ENCODE results near the gene CAMSAP1.
"Not testable (repeated sequence)": the region's sequence is repeated elsewhere in the genome, so short reads cannot be mapped to it uniquely, and the experiment has no call there.

The CAMSAP1 gene

DNA sequence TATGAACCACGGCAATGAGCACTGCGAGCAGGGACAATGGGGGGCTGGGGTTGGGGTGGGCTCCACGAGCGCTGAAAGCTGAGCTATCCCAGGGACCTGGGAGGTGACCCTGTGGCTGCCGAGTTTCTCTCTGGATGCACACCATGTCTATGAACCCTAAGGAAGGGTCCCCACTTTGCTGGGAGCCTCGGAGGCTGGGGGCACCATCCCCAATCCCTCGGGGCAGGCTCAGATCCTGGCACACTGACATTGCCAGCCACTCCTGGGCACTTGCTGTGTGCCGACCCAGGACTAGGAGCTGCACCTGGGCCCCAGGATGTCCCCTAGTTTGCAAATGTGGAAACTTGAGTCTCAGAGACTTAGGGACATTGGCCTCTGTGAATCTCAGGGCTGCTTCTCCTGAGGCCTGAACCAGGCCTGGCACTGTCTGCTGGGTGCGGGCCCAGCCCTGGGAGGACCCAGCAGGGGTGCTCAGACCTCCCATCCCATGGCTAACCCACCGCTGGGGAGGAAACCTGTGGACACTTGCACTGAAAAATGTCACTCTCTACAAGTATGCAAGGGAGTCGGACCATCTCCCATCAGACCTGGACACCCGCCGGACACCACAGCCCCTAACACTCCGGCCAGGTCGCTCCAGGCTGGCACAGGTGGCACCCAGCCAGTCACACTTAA is 13.0 kb upstream of the CAMSAP1 start:
- Histone ChIP-seq H3K27me3 (ENCODE audit: insufficient read depth, low read length) (no peaks in the 10 kb centered on the region), H4K20me1 (ENCODE audit: insufficient read depth, low read length) (no peaks in the 10 kb centered on the region), H3K4me3 (ENCODE audit: low read depth, low read length, poor library complexity, severe bottlenecking) (no peak overlapping the region), H3F3A (ENCODE audit: insufficient read depth, low read length) (no peaks in the 10 kb centered on the region), H3K9me3 (ENCODE audit: low read length) (peaks cover 15% of the 10 kb centered on the region), H2AFZ (ENCODE audit: low read length) (no peak overlapping the region), H3K9me2 (ENCODE audit: low read depth, low read length) (no peaks in the 10 kb centered on the region), H3K4me1 (ENCODE audit: insufficient read depth, low read length, severe bottlenecking) (no peaks in the 10 kb centered on the region), H3K4me2 (ENCODE audit: low read length) (no peak overlapping the region), H3K27ac (ENCODE audit: low read depth, low read length, poor library complexity, severe bottlenecking) (no peak overlapping the region), H3K36me3 (ENCODE audit: insufficient read depth, low read length) (peaks cover 13% of the 10 kb centered on the region), H3K9ac (ENCODE audit: low read length) (no peak overlapping the region), H3K79me2 (ENCODE audit: insufficient read depth, low read length) (no peaks in the 10 kb centered on the region)
- TF ChIP-seq, protein P1, sequence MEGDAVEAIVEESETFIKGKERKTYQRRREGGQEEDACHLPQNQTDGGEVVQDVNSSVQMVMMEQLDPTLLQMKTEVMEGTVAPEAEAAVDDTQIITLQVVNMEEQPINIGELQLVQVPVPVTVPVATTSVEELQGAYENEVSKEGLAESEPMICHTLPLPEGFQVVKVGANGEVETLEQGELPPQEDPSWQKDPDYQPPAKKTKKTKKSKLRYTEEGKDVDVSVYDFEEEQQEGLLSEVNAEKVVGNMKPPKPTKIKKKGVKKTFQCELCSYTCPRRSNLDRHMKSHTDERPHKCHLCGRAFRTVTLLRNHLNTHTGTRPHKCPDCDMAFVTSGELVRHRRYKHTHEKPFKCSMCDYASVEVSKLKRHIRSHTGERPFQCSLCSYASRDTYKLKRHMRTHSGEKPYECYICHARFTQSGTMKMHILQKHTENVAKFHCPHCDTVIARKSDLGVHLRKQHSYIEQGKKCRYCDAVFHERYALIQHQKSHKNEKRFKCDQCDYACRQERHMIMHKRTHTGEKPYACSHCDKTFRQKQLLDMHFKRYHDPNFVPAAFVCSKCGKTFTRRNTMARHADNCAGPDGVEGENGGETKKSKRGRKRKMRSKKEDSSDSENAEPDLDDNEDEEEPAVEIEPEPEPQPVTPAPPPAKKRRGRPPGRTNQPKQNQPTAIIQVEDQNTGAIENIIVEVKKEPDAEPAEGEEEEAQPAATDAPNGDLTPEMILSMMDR (IDR thresholded peaks at IDR 0.05; ENCODE audit: low read length): no peak
- TF ChIP-seq EZH2 (IDR thresholded peaks at IDR 0.05; ENCODE audit: borderline replicate concordance, low read length): no peak

- Histone ChIP-seq H3K27me3 (ENCODE audit: insufficient read depth, low read length) (no peaks in the 10 kb centered on the region), H3K9me2 (ENCODE audit: low read depth, low read length) (no peaks in the 10 kb centered on the region), H2AFZ (ENCODE audit: low read length) (no peak overlapping the region), H3K36me3 (ENCODE audit: insufficient read depth, low read length) (peaks cover 23% of the 10 kb centered on the region), H3K27ac (ENCODE audit: low read depth, low read length, poor library complexity, severe bottlenecking) (no peak overlapping the region), H3K4me2 (ENCODE audit: low read length) (no peak overlapping the region), H3K9me3 (ENCODE audit: low read length) (peaks cover 24% of the 10 kb centered on the region), H4K20me1 (ENCODE audit: insufficient read depth, low read length) (no peaks in the 10 kb centered on the region), H3K79me2 (ENCODE audit: insufficient read depth, low read length) (no peaks in the 10 kb centered on the region), H3F3A (ENCODE audit: insufficient read depth, low read length) (no peaks in the 10 kb centered on the region), H3K9ac (ENCODE audit: low read length) (no peak overlapping the region), H3K4me3 (ENCODE audit: low read depth, low read length, poor library complexity, severe bottlenecking) (no peak overlapping the region), H3K4me1 (ENCODE audit: insufficient read depth, low read length, severe bottlenecking) (no peaks in the 10 kb centered on the region)
- TF ChIP-seq, protein P1 (IDR thresholded peaks at IDR 0.05; ENCODE audit: low read length): no peak
- no peak for TF ChIP-seq EZH2 (IDR thresholded peaks at IDR 0.05; ENCODE audit: borderline replicate concordance, low read length)
Measured at GRCh38 chr9:135919318-135919890, 12.1 kb upstream of the CAMSAP1 start.

DNA sequence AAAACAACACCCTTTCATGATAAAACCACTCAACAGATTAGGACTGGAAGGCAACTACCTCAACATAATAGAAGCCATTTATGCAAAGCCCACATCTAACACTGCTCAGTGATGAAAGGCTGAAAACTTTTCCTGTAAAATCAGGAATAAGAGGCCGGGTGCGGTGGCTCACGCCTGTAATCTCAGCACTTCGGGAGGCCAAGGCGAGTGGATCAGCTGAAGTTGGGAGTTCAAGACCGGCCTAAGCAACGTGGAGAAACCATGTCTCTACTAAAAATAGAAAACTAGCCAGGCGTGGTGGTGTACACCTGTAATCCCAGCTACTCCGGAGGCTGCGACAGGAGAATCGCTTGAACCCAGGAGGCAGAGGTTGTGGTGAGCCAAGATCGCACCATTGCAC is 8.9 kb upstream of the CAMSAP1 start:
- H3F3A ChIP-seq (ENCODE audit: insufficient read depth, low read length); H3K4me2 ChIP-seq (ENCODE audit: low read length); H4K20me1 ChIP-seq (ENCODE audit: insufficient read depth, low read length); H3K79me2 ChIP-seq (ENCODE audit: insufficient read depth, low read length); H3K4me1 ChIP-seq (ENCODE audit: insufficient read depth, low read length, severe bottlenecking); H3K4me3 ChIP-seq (ENCODE audit: low read depth, low read length, poor library complexity, severe bottlenecking); H3K9me2 ChIP-seq (ENCODE audit: low read depth, low read length); H2AFZ ChIP-seq (ENCODE audit: low read length); H3K27ac ChIP-seq (ENCODE audit: low read depth, low read length, poor library complexity, severe bottlenecking); H3K27me3 ChIP-seq (ENCODE audit: insufficient read depth, low read length); H3K9ac ChIP-seq (ENCODE audit: low read length): not testable (repeated sequence)
- Histone ChIP-seq H3K36me3 (ENCODE audit: insufficient read depth, low read length) (peaks cover 52% of the 10 kb centered on the region), H3K9me3 (ENCODE audit: low read length) (peaks cover 28% of the 10 kb centered on the region)

GRCh38 chr9:135914921-135915320 is 7.6 kb upstream of the CAMSAP1 start:
- Histone ChIP-seq H2AFZ (ENCODE audit: low read length) (no peak overlapping the region), H3K4me2 (ENCODE audit: low read length) (no peak overlapping the region), H3K4me1 (ENCODE audit: insufficient read depth, low read length, severe bottlenecking) (no peaks in the 10 kb centered on the region), H3K9me3 (ENCODE audit: low read length) (peaks cover 28% of the 10 kb centered on the region), H4K20me1 (ENCODE audit: insufficient read depth, low read length) (no peaks in the 10 kb centered on the region), H3K36me3 (ENCODE audit: insufficient read depth, low read length) (peaks cover 65% of the 10 kb centered on the region), H3K9ac (ENCODE audit: low read length) (no peak overlapping the region), H3K4me3 (ENCODE audit: low read depth, low read length, poor library complexity, severe bottlenecking) (no peak overlapping the region), H3K79me2 (ENCODE audit: insufficient read depth, low read length) (no peaks in the 10 kb centered on the region), H3F3A (ENCODE audit: insufficient read depth, low read length) (no peaks in the 10 kb centered on the region), H3K27ac (ENCODE audit: low read depth, low read length, poor library complexity, severe bottlenecking) (no peak overlapping the region), H3K9me2 (ENCODE audit: low read depth, low read length) (no peaks in the 10 kb centered on the region), H3K27me3 (ENCODE audit: insufficient read depth, low read length) (no peaks in the 10 kb centered on the region)
- TF ChIP-seq, protein P1 (IDR thresholded peaks at IDR 0.05; ENCODE audit: low read length): no peak
- no peak for TF ChIP-seq EZH2 (IDR thresholded peaks at IDR 0.05; ENCODE audit: borderline replicate concordance, low read length)

- Histone ChIP-seq H3K9me3 (ENCODE audit: low read length) (peaks cover 25% of the 10 kb centered on the region), H3K36me3 (ENCODE audit: insufficient read depth, low read length) (peaks cover 75% of the 10 kb centered on the region), H3K4me1 (ENCODE audit: insufficient read depth, low read length, severe bottlenecking) (peaks cover 18% of the 10 kb centered on the region)
- not testable (repeated sequence) for H3K9me2 ChIP-seq (ENCODE audit: low read depth, low read length); H3K4me3 ChIP-seq (ENCODE audit: low read depth, low read length, poor library complexity, severe bottlenecking); H3K79me2 ChIP-seq (ENCODE audit: insufficient read depth, low read length); H3K9ac ChIP-seq (ENCODE audit: low read length); H4K20me1 ChIP-seq (ENCODE audit: insufficient read depth, low read length); H2AFZ ChIP-seq (ENCODE audit: low read length); H3F3A ChIP-seq (ENCODE audit: insufficient read depth, low read length); H3K4me2 ChIP-seq (ENCODE audit: low read length); H3K27ac ChIP-seq (ENCODE audit: low read depth, low read length, poor library complexity, severe bottlenecking); H3K27me3 ChIP-seq (ENCODE audit: insufficient read depth, low read length)
Measured at GRCh38 chr9:135911233-135911632, 3.9 kb upstream of the CAMSAP1 start.
